Superior temporal gyrus (tissue), 1 donor: ENCODE measurements around the gene OR10V1.

ENCODE experiments used
- DNase-seq: peaks from one replicate; pipeline ENCODE4 v3.0.0-alpha.2; 2016; ENCODE audit errors: extremely low spot score

OR10V1 gene

GRCh38 chr11:59713745-59714144 is at the start of gene OR10V1:
TSS of gene OR10V1 (minus strand) at chr11:59713845. CDS start at chr11:59713845, 0 bp downstream.
- DNase-seq, result no peak

- DNase-seq, result no peak
Measured at GRCh38 chr11:59761993-59762392, 48.3 kb upstream of the OR10V1 start.

- DNase-seq, result no peak
Measured at GRCh38 chr11:59760771-59761170, 47.1 kb upstream of the OR10V1 start.

GRCh38 chr11:59759900-59760299 is 46.3 kb upstream of the OR10V1 start:
- no peak for DNase-seq

GRCh38 chr11:59758401-59759037 is 44.9 kb upstream of the OR10V1 start:
- no peak for DNase-seq

- DNase-seq, result no peak
Measured at GRCh38 chr11:59756845-59757244, 43.2 kb upstream of the OR10V1 start.

- no peak for DNase-seq
Measured at GRCh38 chr11:59756558-59756840, 42.9 kb upstream of the OR10V1 start.

- peak; percentile 65 for DNase-seq
Measured at GRCh38 chr11:59755701-59756557, 42.3 kb upstream of the OR10V1 start.

- DNase-seq, result peak; percentile 69
Measured at GRCh38 chr11:59754859-59755700, 41.4 kb upstream of the OR10V1 start, which contains the start of gene STX3. TSS of gene STX3 (plus strand) at chr11:59755376. CDS start at chr11:59755606, 230 bp downstream.

GRCh38 chr11:59754494-59754858 is 40.8 kb upstream of the OR10V1 start:
- DNase-seq, result no peak

- peak; percentile 93 for DNase-seq
Measured at GRCh38 chr11:59753650-59754493, 40.2 kb upstream of the OR10V1 start.

- DNase-seq, result no peak
Measured at GRCh38 chr11:59746111-59746510, 32.5 kb upstream of the OR10V1 start.

GRCh38 chr11:59730896-59731565 is 17.4 kb upstream of the OR10V1 start:
- DNase-seq, result no peak

GRCh38 chr11:59729834-59730233 is 16.2 kb upstream of the OR10V1 start:
- DNase-seq, result no peak

GRCh38 chr11:59728913-59729312 is 15.3 kb upstream of the OR10V1 start:
- no peak for DNase-seq

- no peak for DNase-seq
Measured at GRCh38 chr11:59728154-59728553, 14.5 kb upstream of the OR10V1 start.

GRCh38 chr11:59727426-59727825 is 13.8 kb upstream of the OR10V1 start:
- DNase-seq, result no peak

GRCh38 chr11:59724066-59724465 is 10.4 kb upstream of the OR10V1 start:
- no peak for DNase-seq

- DNase-seq, result peak; percentile 47
Measured at GRCh38 chr11:59719556-59719955, 5.9 kb upstream of the OR10V1 start.

GRCh38 chr11:59716051-59716450 is 2.4 kb upstream of the OR10V1 start:
- DNase-seq, result no peak
